Gastrocnemius medialis (tissue), 4 donors: ENCODE results near the gene PROSER3. TPM values are rescaled to one million over a fixed set of nuclear protein-coding genes. Genes with fewer than 3 reads are reported as not detected.
"Not testable (repeated sequence)": the region's sequence is repeated elsewhere in the genome, so short reads cannot be mapped to it uniquely, and the experiment has no call there.

Source experiments
- ATAC-seq, 2 donors: fragments of 150-250 bp; one replicate each; pipeline ENCODE4 v1.9.1; 2016
- DNase-seq, 2 donors: peaks; one replicate each; pipeline ENCODE4 v3.0.0-alpha.2; 2019
- H3K27ac ChIP-seq, 4 donors: fragments of 200-600 bp; sonication (generic); 1 replicate in 1 of 4; 2 replicates in 3 of 4; pipeline ENCODE4 v1.5.1; 2016 to 2018; ENCODE audit warnings: mild to moderate bottlenecking in 2 of 4, moderate library complexity in 1 of 4
- H3K27me3 ChIP-seq, 3 donors: fragments of 200-600 bp; sonication (generic) in 2 of 3; 1 replicate in 1 of 3; 2 replicates in 2 of 3; pipeline versions ENCODE4 v1.5.1 to v1.6.0; 2016 to 2019; ENCODE audit warnings: mild to moderate bottlenecking in 1 of 3, moderate library complexity in 1 of 3
- H3K36me3 ChIP-seq, 2 donors: fragments of 200-600 bp; sonication (generic) in 1 of 2; one replicate each; pipeline ENCODE4 v1.5.1; 2017 to 2018
- H3K4me1 ChIP-seq, 2 donors: fragments of 200-600 bp; sonication (generic) in 1 of 2; one replicate each; pipeline ENCODE4 v1.5.1; 2016 to 2017; ENCODE audit warnings: mild to moderate bottlenecking in 2 of 2
- H3K4me3 ChIP-seq, 4 donors: fragments of 200-600 bp; sonication (generic) in 3 of 4; 1 replicate in 1 of 4; 2 replicates in 3 of 4; pipeline ENCODE4 v1.5.1; 2016 to 2019; ENCODE audit warnings: mild to moderate bottlenecking in 2 of 4
- H3K9me3 ChIP-seq, 3 donors: fragments of 200-600 bp; sonication (generic) in 2 of 3; 1 replicate in 1 of 3; 2 replicates in 2 of 3; pipeline ENCODE4 v1.5.1; 2016 to 2019
- POLR2A ChIP-seq, 2 donors: fragments of 450-650 bp; IDR thresholded peaks; one replicate each; pipeline ENCODE4 v1.6.1; 2017; ENCODE audit warnings: antibody characterized with exemption in 2 of 2, mild to moderate bottlenecking in 2 of 2, moderate library complexity in 2 of 2
- in situ Hi-C, 4 donors: fragments of 200-750 bp; cut with MboI; loops; one replicate each; pipeline versions ENCODE4 v1.15.0 to v1.8.0; 2017; ENCODE audit warnings: low sequenced_read_pairs in 4 of 4
- intact Hi-C: fragments of 100-400 bp; cut with DNase I; formaldehyde crosslinking; loops from one replicate; pipeline ENCODE4 v1.15.1; 2023; ENCODE audit warnings: low total_unique reads
- total RNA-seq, 4 donors: library from RNA; depleted of rRNA; stranded (reverse); fragments of >200 nt; gene quantifications; one replicate each; pipeline versions ENCODE4 v1.1.0 to v1.2.3, GENCODE V29; 2016
- TF ChIP-seq, protein P1 (sequence below), 5 experiments: fragments of 450-650 bp in 3 of 5; fragments of 200-600 bp in 2 of 5; sonication (generic) in 2 of 5; IDR thresholded peaks in 4 of 5; conservative IDR thresholded peaks in 1 of 5; 1 replicate in 4 of 5; 2 replicates in 1 of 5; pipeline ENCODE4 v1.5.1; 2016 to 2019; ENCODE audit warnings: antibody characterized with exemption in 5 of 5, mild to moderate bottlenecking in 3 of 5, moderate library complexity in 3 of 5

The PROSER3 gene
- total RNA-seq, 4 donors from 2014 or later = 0.63 to 4.3 (median 3.0) TPM

DNA sequence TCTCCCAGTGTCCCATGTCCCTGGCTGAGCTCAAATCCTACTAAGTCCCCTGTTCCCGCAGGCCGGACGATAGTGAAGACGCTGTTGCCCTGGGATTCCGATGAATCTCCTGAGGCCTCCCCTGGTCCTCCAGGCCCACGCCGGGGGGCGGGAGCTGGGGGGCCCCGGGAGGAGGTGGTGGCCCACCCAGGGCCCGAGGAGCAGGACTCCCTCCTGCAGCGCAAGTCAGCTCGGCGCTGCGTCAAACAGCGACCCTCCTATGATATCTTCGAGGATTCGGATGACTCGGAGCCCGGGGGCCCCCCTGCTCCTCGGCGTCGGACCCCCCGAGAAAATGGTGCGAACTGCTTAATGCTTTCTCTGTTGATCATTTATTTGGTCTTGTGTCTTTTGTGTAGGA, 34.3 kb upstream of the PROSER3 start:
- H3K9me3 ChIP-seq = no peaks in the 10 kb centered on the region
- intact Hi-C loops (no loop called here), in situ Hi-C loops (loop anchor here in 1 of 4 donors (25.0 kb wide), 1 partner anchor 186 kb away; the partner anchor contains the start of genes GAPDHS, SBSN and TMEM147)
- peaks cover 11 to 12% of the 10 kb centered on the region in 2 donors for H3K4me1 ChIP-seq
- H3K27ac ChIP-seq = no peak overlapping the region
- ATAC-seq (no peak), DNase-seq (no peak)
- no peaks in the 10 kb centered on the region for H3K27me3 ChIP-seq
- peaks cover 10 to 86% of the 10 kb centered on the region in 2 donors for H3K36me3 ChIP-seq
- no peak for TF ChIP-seq POLR2A (IDR thresholded peaks at IDR 0.05)
- TF ChIP-seq, protein P1, sequence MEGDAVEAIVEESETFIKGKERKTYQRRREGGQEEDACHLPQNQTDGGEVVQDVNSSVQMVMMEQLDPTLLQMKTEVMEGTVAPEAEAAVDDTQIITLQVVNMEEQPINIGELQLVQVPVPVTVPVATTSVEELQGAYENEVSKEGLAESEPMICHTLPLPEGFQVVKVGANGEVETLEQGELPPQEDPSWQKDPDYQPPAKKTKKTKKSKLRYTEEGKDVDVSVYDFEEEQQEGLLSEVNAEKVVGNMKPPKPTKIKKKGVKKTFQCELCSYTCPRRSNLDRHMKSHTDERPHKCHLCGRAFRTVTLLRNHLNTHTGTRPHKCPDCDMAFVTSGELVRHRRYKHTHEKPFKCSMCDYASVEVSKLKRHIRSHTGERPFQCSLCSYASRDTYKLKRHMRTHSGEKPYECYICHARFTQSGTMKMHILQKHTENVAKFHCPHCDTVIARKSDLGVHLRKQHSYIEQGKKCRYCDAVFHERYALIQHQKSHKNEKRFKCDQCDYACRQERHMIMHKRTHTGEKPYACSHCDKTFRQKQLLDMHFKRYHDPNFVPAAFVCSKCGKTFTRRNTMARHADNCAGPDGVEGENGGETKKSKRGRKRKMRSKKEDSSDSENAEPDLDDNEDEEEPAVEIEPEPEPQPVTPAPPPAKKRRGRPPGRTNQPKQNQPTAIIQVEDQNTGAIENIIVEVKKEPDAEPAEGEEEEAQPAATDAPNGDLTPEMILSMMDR (IDR thresholded peaks at IDR 0.05 in 4 of 5, conservative IDR thresholded peaks at IDR 0.05 in 1 of 5) = no peak
- H3K4me3 ChIP-seq = no peak overlapping the region

DNA sequence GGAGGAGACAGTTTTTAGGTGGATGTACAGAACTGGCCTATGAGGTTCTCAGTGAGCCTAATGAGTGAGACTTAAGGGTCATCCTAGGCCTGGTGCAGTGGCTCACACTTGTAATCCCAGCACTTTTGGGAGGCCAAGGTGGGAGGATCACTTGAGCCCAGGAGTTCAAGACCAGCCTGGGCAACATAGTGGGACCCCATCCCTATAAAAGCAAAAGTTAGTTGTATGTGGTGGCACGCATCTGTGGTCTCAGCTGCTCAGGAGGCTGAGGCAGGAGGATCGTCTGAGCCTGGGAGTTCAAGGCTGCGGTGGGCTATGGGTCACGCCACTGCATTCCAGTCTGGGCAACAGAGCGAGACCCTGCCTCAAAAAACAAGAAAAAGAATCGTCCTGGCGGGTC, 33.8 kb upstream of the PROSER3 start:
- in situ Hi-C loops = loop anchor here in 1 of 4 donors (25.0 kb wide), 1 partner anchor 187 kb away; the partner anchor contains the start of genes GAPDHS, SBSN and TMEM147
- not testable (repeated sequence) for ATAC-seq

DNA sequence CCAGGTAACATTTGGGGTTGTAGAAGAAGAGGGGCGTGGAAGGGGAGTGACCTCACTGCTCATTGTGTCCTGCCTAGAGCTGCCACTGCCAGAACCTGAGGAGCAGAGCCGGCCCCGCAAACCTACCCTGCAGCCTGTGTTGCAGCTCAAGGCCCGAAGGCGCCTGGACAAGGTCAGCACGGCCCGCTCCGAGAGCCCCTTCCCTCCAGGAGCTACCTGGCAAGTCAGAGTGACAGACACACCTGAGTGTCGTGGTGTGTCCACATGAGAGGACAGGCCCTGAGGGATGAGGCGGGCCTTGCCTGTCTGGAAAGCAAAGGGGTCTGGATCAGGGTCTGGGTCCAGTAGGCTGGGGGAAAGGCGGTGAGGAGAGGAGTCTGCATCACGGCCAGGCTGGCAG, 33.4 kb upstream of the PROSER3 start:
- in situ Hi-C loops = loop anchor here in 1 of 4 donors (25.0 kb wide), 1 partner anchor 187 kb away; the partner anchor contains the start of genes GAPDHS, SBSN and TMEM147
- peaks cover 10 to 95% of the 10 kb centered on the region in 2 donors for H3K36me3 ChIP-seq
- H3K4me3 ChIP-seq = no peak overlapping the region
- ATAC-seq (no peak), DNase-seq (no peak)
- H3K4me1 ChIP-seq = peaks cover 2 to 3% of the 10 kb centered on the region in 2 donors
- intact Hi-C loops = no loop called here
- H3K27ac ChIP-seq = no peak overlapping the region
- H3K27me3 ChIP-seq = no peaks in the 10 kb centered on the region
- no peak for TF ChIP-seq POLR2A (IDR thresholded peaks at IDR 0.05)
- TF ChIP-seq, protein P1 (IDR thresholded peaks at IDR 0.05 in 4 of 5, conservative IDR thresholded peaks at IDR 0.05 in 1 of 5) = no peak
- H3K9me3 ChIP-seq = no peaks in the 10 kb centered on the region

More for the DNA sequence above, 33.8 kb upstream of the PROSER3 start:
- DNase-seq, H3K27ac ChIP-seq, H3K9me3 ChIP-seq, H3K4me1 ChIP-seq, intact Hi-C loops, H3K4me3 ChIP-seq, H3K27me3 ChIP-seq: not testable (repeated sequence)
- peaks cover 10 to 91% of the 10 kb centered on the region in 2 donors for H3K36me3 ChIP-seq

DNA sequence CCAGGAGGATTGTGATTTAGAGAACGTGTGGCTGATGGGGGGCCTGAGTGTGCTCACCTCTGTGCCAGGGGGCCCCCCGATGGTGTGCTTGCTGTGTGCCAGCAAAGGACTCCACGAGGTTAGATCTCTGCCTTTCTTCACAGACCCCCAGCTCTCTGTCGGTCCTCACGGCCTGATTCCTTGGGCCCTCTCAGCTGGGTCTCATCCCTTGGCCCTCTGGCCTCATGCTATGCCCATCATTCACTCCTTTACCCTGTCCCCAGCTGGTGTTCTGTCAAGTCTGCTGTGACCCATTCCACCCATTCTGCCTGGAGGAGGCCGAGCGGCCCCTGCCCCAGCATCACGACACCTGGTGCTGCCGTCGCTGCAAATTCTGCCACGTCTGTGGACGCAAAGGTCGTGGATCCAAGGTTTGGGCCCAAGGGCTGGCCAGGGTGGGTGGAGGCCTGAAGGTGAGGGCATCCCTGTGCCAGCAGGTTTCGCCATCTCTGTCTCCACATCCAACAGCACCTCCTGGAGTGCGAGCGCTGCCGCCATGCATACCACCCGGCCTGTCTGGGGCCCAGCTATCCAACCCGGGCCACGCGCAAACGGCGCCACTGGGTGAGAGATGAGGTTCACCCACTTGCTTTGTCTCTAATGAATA, 32.6 kb upstream of the PROSER3 start:
- in situ Hi-C loops (no loop called here), intact Hi-C loops (no loop called here)
- H3K27me3 ChIP-seq = no peaks in the 10 kb centered on the region
- no peaks in the 10 kb centered on the region for H3K9me3 ChIP-seq
- DNase-seq (no peak), ATAC-seq (no peak)
- TF ChIP-seq POLR2A (IDR thresholded peaks at IDR 0.05) = no peak
- TF ChIP-seq, protein P1 (IDR thresholded peaks at IDR 0.05 in 4 of 5, conservative IDR thresholded peaks at IDR 0.05 in 1 of 5) = no peak
- no peak overlapping the region for H3K27ac ChIP-seq
- H3K4me3 ChIP-seq = no peak overlapping the region
- H3K36me3 ChIP-seq = peaks cover 10 to 97% of the 10 kb centered on the region in 2 donors
- no peaks in the 10 kb centered on the region for H3K4me1 ChIP-seq

DNA sequence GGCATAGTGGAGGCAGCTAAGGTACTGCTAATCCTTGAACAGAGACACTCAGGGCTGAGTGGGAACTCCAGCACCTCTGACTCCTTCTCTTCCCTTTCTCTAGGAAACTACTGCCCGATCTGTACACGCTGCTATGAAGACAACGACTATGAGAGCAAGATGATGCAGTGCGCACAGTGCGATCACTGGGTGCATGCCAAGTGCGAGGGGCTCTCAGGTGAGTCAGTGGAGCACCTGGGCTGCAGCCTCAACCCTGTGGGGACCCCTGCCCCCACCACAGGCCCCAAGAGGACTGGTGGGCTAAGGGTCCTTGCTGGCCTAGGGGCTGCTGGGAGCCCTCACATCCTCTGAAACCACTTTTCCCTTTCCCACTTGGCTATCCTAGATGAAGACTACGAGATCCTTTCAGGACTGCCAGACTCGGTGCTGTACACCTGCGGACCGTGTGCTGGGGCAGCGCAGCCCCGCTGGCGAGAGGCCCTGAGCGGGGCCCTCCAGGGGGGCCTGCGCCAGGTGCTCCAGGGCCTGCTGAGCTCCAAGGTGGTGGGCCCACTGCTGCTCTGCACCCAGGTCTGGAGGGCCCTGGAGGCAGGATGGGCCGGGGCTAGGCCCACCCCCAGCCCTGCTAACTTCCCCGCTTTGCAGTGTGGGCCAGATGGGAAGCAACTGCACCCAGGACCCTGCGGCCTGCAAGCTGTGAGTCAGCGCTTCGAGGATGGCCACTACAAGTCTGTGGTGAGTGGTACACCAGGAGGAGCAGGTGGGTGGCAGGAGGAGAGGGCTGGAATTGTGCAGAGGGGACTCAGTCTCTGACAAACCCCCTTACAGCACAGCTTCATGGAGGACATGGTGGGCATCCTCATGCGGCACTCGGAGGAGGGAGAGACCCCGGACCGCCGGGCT, 30.7 kb upstream of the PROSER3 start:
- ATAC-seq = no peak
- no peak for DNase-seq
- in situ Hi-C loops (no loop called here), intact Hi-C loops (no loop called here)
- H3K27me3 ChIP-seq = no peaks in the 10 kb centered on the region
- no peak overlapping the region for H3K4me3 ChIP-seq
- H3K9me3 ChIP-seq = no peaks in the 10 kb centered on the region
- TF ChIP-seq, protein P1 (IDR thresholded peaks at IDR 0.05 in 4 of 5, conservative IDR thresholded peaks at IDR 0.05 in 1 of 5) = no peak
- no peak for TF ChIP-seq POLR2A (IDR thresholded peaks at IDR 0.05)
- H3K36me3 ChIP-seq = peaks cover 10 to 99% of the 10 kb centered on the region in 2 donors
- H3K4me1 ChIP-seq = no peaks in the 10 kb centered on the region
- H3K27ac ChIP-seq = no peak overlapping the region
